Astrocyte (in vitro differentiated cells and primary cell): ENCODE measurements around the gene C17orf107.

ENCODE experiments used
- EZH2 ChIP-seq: IDR thresholded peaks from 2 replicates; pipeline ENCODE4 v1.6.1; 2012; ENCODE audit warnings: mild to moderate bottlenecking, low read length, inconsistent platforms; ENCODE audit not compliant: insufficient read depth
- TF ChIP-seq, protein P1 (sequence below): IDR thresholded peaks from 2 replicates; pipeline ENCODE4 v1.5.1; 2011; ENCODE audit warnings: low read depth, mild to moderate bottlenecking, inconsistent platforms, low read length, moderate library complexity; ENCODE audit not compliant: insufficient read depth

DNA sequence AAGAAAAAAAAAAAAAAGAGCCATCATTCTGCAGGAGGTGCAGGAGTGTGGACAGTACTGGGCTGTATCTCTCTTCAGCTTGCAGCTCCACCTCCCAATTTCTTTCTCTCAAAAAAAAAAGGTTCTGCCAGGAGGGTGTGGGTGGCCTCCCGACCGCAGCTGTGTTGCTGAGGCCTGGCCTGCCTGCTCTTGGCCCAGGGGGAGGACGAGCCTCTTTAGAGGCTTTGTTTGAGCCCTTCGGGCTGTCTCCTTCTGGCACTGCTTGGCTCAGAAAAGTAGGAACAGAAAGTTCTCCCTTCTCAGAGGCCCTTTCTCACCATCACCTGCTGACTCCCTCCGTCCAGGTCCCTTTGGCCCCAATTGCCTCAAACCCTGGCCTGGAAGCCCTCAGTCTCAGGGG is 22.2 kb upstream of the C17orf107 start:
- TF ChIP-seq, protein P1, sequence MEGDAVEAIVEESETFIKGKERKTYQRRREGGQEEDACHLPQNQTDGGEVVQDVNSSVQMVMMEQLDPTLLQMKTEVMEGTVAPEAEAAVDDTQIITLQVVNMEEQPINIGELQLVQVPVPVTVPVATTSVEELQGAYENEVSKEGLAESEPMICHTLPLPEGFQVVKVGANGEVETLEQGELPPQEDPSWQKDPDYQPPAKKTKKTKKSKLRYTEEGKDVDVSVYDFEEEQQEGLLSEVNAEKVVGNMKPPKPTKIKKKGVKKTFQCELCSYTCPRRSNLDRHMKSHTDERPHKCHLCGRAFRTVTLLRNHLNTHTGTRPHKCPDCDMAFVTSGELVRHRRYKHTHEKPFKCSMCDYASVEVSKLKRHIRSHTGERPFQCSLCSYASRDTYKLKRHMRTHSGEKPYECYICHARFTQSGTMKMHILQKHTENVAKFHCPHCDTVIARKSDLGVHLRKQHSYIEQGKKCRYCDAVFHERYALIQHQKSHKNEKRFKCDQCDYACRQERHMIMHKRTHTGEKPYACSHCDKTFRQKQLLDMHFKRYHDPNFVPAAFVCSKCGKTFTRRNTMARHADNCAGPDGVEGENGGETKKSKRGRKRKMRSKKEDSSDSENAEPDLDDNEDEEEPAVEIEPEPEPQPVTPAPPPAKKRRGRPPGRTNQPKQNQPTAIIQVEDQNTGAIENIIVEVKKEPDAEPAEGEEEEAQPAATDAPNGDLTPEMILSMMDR, result no peak
- TF ChIP-seq EZH2, result no peak
